Measurements from ENCODE around the gene RNF157.
"Not testable (repeated sequence)": the region's sequence is repeated elsewhere in the genome, so short reads cannot be mapped to it uniquely, and the experiment has no call there.

Gene RNF157

DNA sequence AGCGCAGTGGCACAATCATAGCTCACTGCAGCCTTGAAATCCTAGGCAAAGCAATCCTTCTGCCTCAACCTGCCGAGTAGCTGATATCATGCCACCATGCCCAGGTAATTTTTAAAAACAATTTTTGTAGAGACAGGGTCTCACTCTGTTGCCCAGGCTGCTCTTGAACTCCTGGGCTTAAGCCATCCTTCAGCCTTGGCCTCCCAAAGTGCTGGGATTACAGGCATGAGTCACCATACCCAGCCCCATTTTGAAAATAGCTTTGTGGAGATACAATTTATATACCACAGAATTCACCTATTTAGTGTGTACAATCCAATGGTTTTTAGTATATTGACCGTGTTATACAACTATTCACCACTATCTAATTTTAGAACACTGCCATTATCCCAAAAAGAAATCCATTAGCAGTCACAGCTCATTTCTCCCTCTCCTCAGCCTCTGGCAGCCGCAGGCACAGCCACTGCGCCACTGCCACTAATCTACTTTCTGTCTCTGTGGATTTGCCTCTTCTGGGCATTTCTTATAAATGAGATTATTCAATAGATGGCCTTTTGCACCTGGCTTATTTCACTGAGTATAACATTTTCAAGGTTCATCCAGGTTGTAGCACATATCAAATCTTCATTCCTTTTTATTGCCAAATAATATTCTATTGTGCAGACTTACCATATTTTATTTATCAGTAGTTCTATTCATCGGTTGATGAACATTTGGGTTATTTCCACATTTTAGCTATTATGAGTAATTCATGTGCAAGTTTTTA lies 6.5 kb downstream of the RNF157 start:
- CTCF ChIA-PET, result interaction anchor here (1.0 kb wide), 2 partner anchors 10 to 52 kb away, joined by 3 to 5 read pairs; no protein-coding TSS in a partner anchor
- no peak for DNase-seq (ENCODE audit: low read depth, low spot score)
- no peak overlapping the region for H3K4me3 ChIP-seq (ENCODE audit: low read depth, low read length)
- TF ChIP-seq, protein P1, sequence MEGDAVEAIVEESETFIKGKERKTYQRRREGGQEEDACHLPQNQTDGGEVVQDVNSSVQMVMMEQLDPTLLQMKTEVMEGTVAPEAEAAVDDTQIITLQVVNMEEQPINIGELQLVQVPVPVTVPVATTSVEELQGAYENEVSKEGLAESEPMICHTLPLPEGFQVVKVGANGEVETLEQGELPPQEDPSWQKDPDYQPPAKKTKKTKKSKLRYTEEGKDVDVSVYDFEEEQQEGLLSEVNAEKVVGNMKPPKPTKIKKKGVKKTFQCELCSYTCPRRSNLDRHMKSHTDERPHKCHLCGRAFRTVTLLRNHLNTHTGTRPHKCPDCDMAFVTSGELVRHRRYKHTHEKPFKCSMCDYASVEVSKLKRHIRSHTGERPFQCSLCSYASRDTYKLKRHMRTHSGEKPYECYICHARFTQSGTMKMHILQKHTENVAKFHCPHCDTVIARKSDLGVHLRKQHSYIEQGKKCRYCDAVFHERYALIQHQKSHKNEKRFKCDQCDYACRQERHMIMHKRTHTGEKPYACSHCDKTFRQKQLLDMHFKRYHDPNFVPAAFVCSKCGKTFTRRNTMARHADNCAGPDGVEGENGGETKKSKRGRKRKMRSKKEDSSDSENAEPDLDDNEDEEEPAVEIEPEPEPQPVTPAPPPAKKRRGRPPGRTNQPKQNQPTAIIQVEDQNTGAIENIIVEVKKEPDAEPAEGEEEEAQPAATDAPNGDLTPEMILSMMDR (IDR thresholded peaks at IDR 0.05; ENCODE audit: insufficient read depth, low read length, missing control alignments), result no peak
- POLR2A ChIA-PET, result no interaction called here

DNA sequence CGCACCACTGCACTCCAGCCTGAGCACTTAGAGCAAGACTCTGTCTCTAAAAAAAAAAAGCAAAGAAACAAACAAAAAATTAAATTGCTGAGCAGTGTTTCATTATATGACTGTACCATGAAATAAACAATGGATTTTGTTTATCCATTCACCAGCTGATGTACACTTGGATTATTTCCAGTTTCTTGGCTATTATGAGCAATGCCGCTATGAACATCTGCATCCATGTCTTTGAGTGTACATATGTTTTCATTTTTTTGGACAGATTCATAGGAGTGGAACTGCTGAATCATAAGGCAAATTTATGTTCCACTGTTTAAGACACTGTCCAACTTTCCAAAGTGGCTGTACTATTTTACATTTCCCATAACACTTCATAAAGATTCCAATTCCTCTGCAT lies 8.0 kb downstream of the RNF157 start:
- POLR2A ChIA-PET, result no interaction called here
- TF ChIP-seq, protein P1 (IDR thresholded peaks at IDR 0.05; ENCODE audit: insufficient read depth, low read length, missing control alignments), result no peak
- no peak overlapping the region for H3K4me3 ChIP-seq (ENCODE audit: low read depth, low read length)
- peak; percentile 45 for DNase-seq (ENCODE audit: low read depth, low spot score)
- CTCF ChIA-PET, result interaction anchor here (0.9 kb wide), 1 partner anchor 12 kb away, joined by 5 read pairs; no protein-coding TSS in a partner anchor

DNA sequence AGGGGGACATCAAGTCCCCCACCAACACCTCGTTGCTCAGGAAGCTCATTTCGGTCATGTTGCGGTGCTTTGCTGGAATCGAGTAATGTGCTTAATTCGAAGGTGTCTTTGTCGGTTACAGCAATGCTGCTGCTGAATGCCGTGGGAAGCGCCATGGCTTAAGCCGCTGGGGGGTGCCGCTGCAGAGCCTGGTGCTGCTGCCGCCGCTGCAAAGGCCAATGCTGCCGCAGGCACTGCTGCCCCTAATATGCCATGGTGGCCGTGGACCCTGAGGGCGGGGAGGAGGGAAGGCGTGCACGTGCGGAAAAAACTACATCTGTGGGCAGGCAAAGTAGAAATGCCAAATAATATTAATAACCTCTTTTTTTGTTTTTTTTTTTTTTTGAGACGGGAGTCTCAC lies 13.5 kb downstream of the RNF157 start:
- DNase-seq (ENCODE audit: low read depth, low spot score); H3K4me3 ChIP-seq (ENCODE audit: low read depth, low read length); POLR2A ChIA-PET; CTCF ChIA-PET: not testable (repeated sequence)

DNA sequence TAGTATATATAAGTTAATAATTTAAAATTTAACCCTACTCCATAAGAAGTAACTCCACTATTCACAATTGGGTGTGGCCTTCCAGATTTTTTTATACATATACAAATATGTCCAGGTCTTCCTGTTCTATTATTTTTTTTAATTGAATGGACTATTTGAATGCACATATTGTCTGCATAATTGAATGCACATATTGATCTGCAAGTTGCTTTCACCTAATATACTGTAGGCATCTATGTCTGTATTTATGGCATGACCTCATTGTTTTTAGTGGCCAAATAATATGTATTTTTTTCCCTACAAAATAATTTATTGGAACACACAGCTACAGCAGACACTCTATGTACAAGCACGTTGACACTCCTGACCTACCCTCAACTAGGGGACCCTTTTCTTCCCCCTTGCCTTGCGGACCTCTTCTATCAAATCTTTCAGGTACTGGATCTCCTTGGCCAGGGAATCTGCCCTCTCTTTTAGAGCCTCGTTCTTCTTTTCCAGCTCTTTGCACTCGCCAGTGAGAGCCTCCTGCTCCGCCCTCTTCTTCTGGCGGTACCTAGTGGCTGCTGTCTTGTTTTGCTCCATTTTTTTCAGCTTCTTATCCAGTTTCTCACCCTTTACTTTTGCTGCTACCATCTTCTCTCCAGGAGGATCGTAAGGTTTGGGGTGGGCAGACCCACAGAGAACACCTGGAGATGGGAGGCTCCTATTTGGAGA lies 14.8 kb downstream of the RNF157 start:
- POLR2A ChIA-PET; H3K4me3 ChIP-seq (ENCODE audit: low read depth, low read length); DNase-seq (ENCODE audit: low read depth, low spot score): not testable (repeated sequence)
- CTCF ChIA-PET, result interaction anchor here (1.2 kb wide), 1 partner anchor 9 kb away, joined by 4 read pairs; no protein-coding TSS in a partner anchor

- TF ChIP-seq, protein P1 (IDR thresholded peaks at IDR 0.05; ENCODE audit: insufficient read depth, low read length, missing control alignments), result no peak
- POLR2A ChIA-PET, result no interaction called here
- no peak for DNase-seq (ENCODE audit: low read depth, low spot score)
- CTCF ChIA-PET, result interaction anchor here (1.1 kb wide), 1 partner anchor 42 kb away, joined by 3 read pairs; no protein-coding TSS in a partner anchor
- no peak overlapping the region for H3K4me3 ChIP-seq (ENCODE audit: low read depth, low read length)
These were observed 16.5 kb downstream of the RNF157 start for GRCh38 chr17:76223802-76224201.

- no peak for DNase-seq (ENCODE audit: low read depth, low spot score)
- CTCF ChIA-PET, result interaction anchor here (1.3 to 1.5 kb wide), 3 partner anchors 13 to 39 kb away, joined by 5 to 6 read pairs (median 6); no protein-coding TSS in a partner anchor
- TF ChIP-seq, protein P1 (IDR thresholded peaks at IDR 0.05; ENCODE audit: insufficient read depth, low read length, missing control alignments), result no peak
- POLR2A ChIA-PET, result no interaction called here
- no peak overlapping the region for H3K4me3 ChIP-seq (ENCODE audit: low read depth, low read length)
These were observed 20.5 kb downstream of the RNF157 start for GRCh38 chr17:76219670-76220383.

DNA sequence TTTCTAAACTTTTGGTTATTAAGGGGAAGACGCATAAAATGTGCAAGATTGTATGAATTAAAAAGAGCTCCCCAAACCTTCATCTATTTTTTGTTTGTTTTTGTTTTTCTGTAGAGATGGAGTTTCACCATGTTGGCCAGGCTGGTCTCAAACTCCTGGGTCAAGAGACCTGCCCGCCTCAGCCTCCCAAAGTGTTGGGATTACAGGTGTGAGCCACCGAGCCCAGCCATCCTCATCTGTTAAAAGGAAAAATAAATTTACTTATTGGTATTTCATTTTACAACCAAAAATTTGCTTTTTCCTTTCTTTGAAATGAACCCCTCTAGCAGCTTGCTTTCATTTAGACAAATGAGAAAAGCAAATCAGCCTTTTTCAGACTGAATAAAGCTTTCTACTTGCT lies 23.2 kb downstream of the RNF157 start:
- CTCF ChIA-PET, result interaction anchor here (0.8 to 3.3 kb wide), 8 partner anchors 9 to 62 kb away, joined by 3 to 13 read pairs (median 4); no protein-coding TSS in a partner anchor
- DNase-seq (ENCODE audit: low read depth, low spot score), result no peak
- POLR2A ChIA-PET, result no interaction called here
- no peak overlapping the region for H3K4me3 ChIP-seq (ENCODE audit: low read depth, low read length)
- TF ChIP-seq, protein P1 (IDR thresholded peaks at IDR 0.05; ENCODE audit: insufficient read depth, low read length, missing control alignments), result no peak
